TTC549 (cell line): Measurements from ENCODE around the gene TBC1D20.

Source experiments
- FAIRE-seq: peaks from 2 replicates; lab custom pipeline; 2012; peaks lifted over from hg19 to GRCh38; lab: Jason Lieb, UNC

The TBC1D20 gene

GRCh38 chr20:418858-419365 is 43.4 kb downstream of the TBC1D20 start:
- no peak for FAIRE-seq

GRCh38 chr20:417801-418342 is 44.5 kb downstream of the TBC1D20 start:
- FAIRE-seq = no peak

- no peak for FAIRE-seq
Measured at GRCh38 chr20:416950-417800, 45.2 kb downstream of the TBC1D20 start.

GRCh38 chr20:415820-416322 is 46.5 kb downstream of the TBC1D20 start:
- no peak for FAIRE-seq

- no peak for FAIRE-seq
Measured at GRCh38 chr20:414161-414560, 48.2 kb downstream of the TBC1D20 start.

GRCh38 chr20:412081-412480 is 50.3 kb downstream of the TBC1D20 start:
- no peak for FAIRE-seq

- no peak for FAIRE-seq
Measured at GRCh38 chr20:409697-410559, 52.4 kb downstream of the TBC1D20 start.

- FAIRE-seq = no peak
Measured at GRCh38 chr20:408843-409696, 53.3 kb downstream of the TBC1D20 start.

- no peak for FAIRE-seq
Measured at GRCh38 chr20:407953-408842, 54.1 kb downstream of the TBC1D20 start, which contains the start of gene RBCK1. Gene RBCK1, plus strand, starts transcription at chr20:408299. Its CDS starts 459 bp downstream, at chr20:408758.

- FAIRE-seq = no peak
Measured at GRCh38 chr20:407133-407952, 55.0 kb downstream of the TBC1D20 start.

GRCh38 chr20:406200-407132 is 55.9 kb downstream of the TBC1D20 start:
- FAIRE-seq = no peak

- FAIRE-seq = no peak
Measured at GRCh38 chr20:404088-404487, 58.2 kb downstream of the TBC1D20 start.

- no peak for FAIRE-seq
Measured at GRCh38 chr20:403582-403957, 58.8 kb downstream of the TBC1D20 start.

- FAIRE-seq = no peak
Measured at GRCh38 chr20:402898-403581, 59.3 kb downstream of the TBC1D20 start.

- FAIRE-seq = no peak
Measured at GRCh38 chr20:402496-402885, 59.8 kb downstream of the TBC1D20 start.

GRCh38 chr20:401682-402495 is 60.4 kb downstream of the TBC1D20 start:
- no peak for FAIRE-seq
